ENCODE data around the gene UBC. TPM values are rescaled to one million over a fixed set of nuclear protein-coding genes. Genes with fewer than 3 reads are reported as not detected.

UBC gene
- total and polyA plus RNA-seq, 2 donors (not counting 1 experiment from before 2014, with no cell fraction given), result 2,019 to 2,362 TPM

GRCh38 chr12:124956571-124956970 is 42.1 kb upstream of the UBC start:
- no peaks in the 10 kb centered on the region for H4K20me1 ChIP-seq (ENCODE audit: control insufficient read depth, extremely low read depth, insufficient read depth, low read length)
- no peaks in the 10 kb centered on the region for H3K4me1 ChIP-seq (ENCODE audit: control insufficient read depth, extremely low read depth, insufficient read depth, low read length)
- no peaks in the 10 kb centered on the region for H3K27me3 ChIP-seq (ENCODE audit: control insufficient read depth, insufficient read depth, low read length)
- H3K27ac ChIP-seq (ENCODE audit: insufficient read depth, low read length), result no peak overlapping the region
- H3K4me2 ChIP-seq (ENCODE audit: extremely low read depth, insufficient read depth, low read length), result no peak overlapping the region
- no peak overlapping the region for H3K4me3 ChIP-seq (replicated peaks in 1 of 4; ENCODE audit: control extremely low read depth in 1 of 4, insufficient read depth in 1 of 4, low read depth in 3 of 4, low read length in 4 of 4)
- no peaks in the 10 kb centered on the region for H3K79me2 ChIP-seq (ENCODE audit: control insufficient read depth, insufficient read depth, low read length)
- H3K36me3 ChIP-seq (ENCODE audit: control insufficient read depth, insufficient read depth, low read length), result peaks cover 19% of the 10 kb centered on the region
- TF ChIP-seq EZH2 (IDR thresholded peaks at IDR 0.05; ENCODE audit: low read length, missing control alignments), result no peak
- no peak for TF ChIP-seq CTCF (conservative IDR thresholded peaks at IDR 0.05 in 1 of 2, IDR thresholded peaks at IDR 0.05 in 1 of 2; ENCODE audit: low read depth in 1 of 2, low read length in 2 of 2)
- no peak overlapping the region for H3K9ac ChIP-seq (ENCODE audit: insufficient read depth, low read length)
- DNase-seq (ENCODE audit: low read depth in 2 of 2), result no peak
- H2AFZ ChIP-seq (ENCODE audit: low read length), result no peak overlapping the region
- no peaks in the 10 kb centered on the region for H3K9me3 ChIP-seq (ENCODE audit: control insufficient read depth, insufficient read depth, low read depth, low read length)

- Histone ChIP-seq H3K4me2 (ENCODE audit: extremely low read depth, insufficient read depth, low read length) (no peak overlapping the region), H3K36me3 (ENCODE audit: control insufficient read depth, insufficient read depth, low read length) (peaks cover 17% of the 10 kb centered on the region)
These were observed 40.3 kb upstream of the UBC start for GRCh38 chr12:124954771-124955170.

GRCh38 chr12:124953689-124954405 is 39.4 kb upstream of the UBC start:
- DNase-seq (ENCODE audit: low read depth in 2 of 2), result no peak
- Histone ChIP-seq H3K4me2 (ENCODE audit: extremely low read depth, insufficient read depth, low read length) (no peak overlapping the region), H3K4me1 (ENCODE audit: control insufficient read depth, extremely low read depth, insufficient read depth, low read length) (no peaks in the 10 kb centered on the region), H2AFZ (ENCODE audit: low read length) (no peak overlapping the region), H4K20me1 (ENCODE audit: control insufficient read depth, extremely low read depth, insufficient read depth, low read length) (no peaks in the 10 kb centered on the region), H3K27me3 (ENCODE audit: control insufficient read depth, insufficient read depth, low read length) (no peaks in the 10 kb centered on the region), H3K9me3 (ENCODE audit: control insufficient read depth, insufficient read depth, low read depth, low read length) (no peaks in the 10 kb centered on the region), H3K79me2 (ENCODE audit: control insufficient read depth, insufficient read depth, low read length) (no peaks in the 10 kb centered on the region), H3K36me3 (ENCODE audit: control insufficient read depth, insufficient read depth, low read length) (peaks cover 17% of the 10 kb centered on the region), H3K9ac (ENCODE audit: insufficient read depth, low read length) (no peak overlapping the region), H3K4me3 (replicated peaks in 1 of 4; ENCODE audit: control extremely low read depth in 1 of 4, insufficient read depth in 1 of 4, low read depth in 3 of 4, low read length in 4 of 4) (no peak overlapping the region), H3K27ac (ENCODE audit: insufficient read depth, low read length) (no peak overlapping the region)
- TF ChIP-seq EZH2 (IDR thresholded peaks at IDR 0.05; ENCODE audit: low read length, missing control alignments) (no peak), CTCF (conservative IDR thresholded peaks at IDR 0.05 in 1 of 2, IDR thresholded peaks at IDR 0.05 in 1 of 2; ENCODE audit: low read depth in 1 of 2, low read length in 2 of 2) (no peak)

More at GRCh38 chr12:124954771-124955170, 40.3 kb upstream of the UBC start:
- no peak for DNase-seq (ENCODE audit: low read depth in 2 of 2)
- no peaks in the 10 kb centered on the region for H3K27me3 ChIP-seq (ENCODE audit: control insufficient read depth, insufficient read depth, low read length)
- TF ChIP-seq EZH2 (IDR thresholded peaks at IDR 0.05; ENCODE audit: low read length, missing control alignments), result no peak
- TF ChIP-seq CTCF (conservative IDR thresholded peaks at IDR 0.05 in 1 of 2, IDR thresholded peaks at IDR 0.05 in 1 of 2; ENCODE audit: low read depth in 1 of 2, low read length in 2 of 2), result no peak
- H2AFZ ChIP-seq (ENCODE audit: low read length), result no peak overlapping the region
- H3K79me2 ChIP-seq (ENCODE audit: control insufficient read depth, insufficient read depth, low read length), result no peaks in the 10 kb centered on the region
- H3K4me3 ChIP-seq (replicated peaks in 1 of 4; ENCODE audit: control extremely low read depth in 1 of 4, insufficient read depth in 1 of 4, low read depth in 3 of 4, low read length in 4 of 4), result no peak overlapping the region
- H3K9me3 ChIP-seq (ENCODE audit: control insufficient read depth, insufficient read depth, low read depth, low read length), result no peaks in the 10 kb centered on the region
- H3K4me1 ChIP-seq (ENCODE audit: control insufficient read depth, extremely low read depth, insufficient read depth, low read length), result no peaks in the 10 kb centered on the region
- no peaks in the 10 kb centered on the region for H4K20me1 ChIP-seq (ENCODE audit: control insufficient read depth, extremely low read depth, insufficient read depth, low read length)
- H3K27ac ChIP-seq (ENCODE audit: insufficient read depth, low read length), result no peak overlapping the region
- no peak overlapping the region for H3K9ac ChIP-seq (ENCODE audit: insufficient read depth, low read length)
